ENCODE results near the gene OCA2.
"Not testable (repeated sequence)": the region's sequence is repeated elsewhere in the genome, so short reads cannot be mapped to it uniquely, and the experiment has no call there.

Gene OCA2

GRCh38 chr15:27768732-27769475, 330.2 kb downstream of the OCA2 start:
- CTCF ChIA-PET, result no interaction called here
- POLR2A ChIA-PET (ENCODE audit: low non-redundant PET), result no interaction called here
- DNase-seq (ENCODE audit: low spot score), result no peak
- TF ChIP-seq CTCF (conservative IDR thresholded peaks at IDR 0.05; ENCODE audit: low read depth), result no peak
- H3K27ac ChIP-seq, result no peak overlapping the region

GRCh38 chr15:27767918-27768640, 331.0 kb downstream of the OCA2 start:
- POLR2A ChIA-PET (ENCODE audit: low non-redundant PET), result no interaction called here
- no peak overlapping the region for H3K27ac ChIP-seq
- no peak for DNase-seq (ENCODE audit: low spot score)
- CTCF ChIA-PET, result no interaction called here
- no peak for TF ChIP-seq CTCF (conservative IDR thresholded peaks at IDR 0.05; ENCODE audit: low read depth)

GRCh38 chr15:27767430-27767829, 331.7 kb downstream of the OCA2 start:
- POLR2A ChIA-PET (ENCODE audit: low non-redundant PET); CTCF ChIA-PET; H3K27ac ChIP-seq; DNase-seq (ENCODE audit: low spot score): not testable (repeated sequence)

- H3K27ac ChIP-seq, result no peak overlapping the region
- no peak for DNase-seq (ENCODE audit: low spot score)
- no peak for TF ChIP-seq CTCF (conservative IDR thresholded peaks at IDR 0.05; ENCODE audit: low read depth)
- ChIA-PET POLR2A (ENCODE audit: low non-redundant PET) (no interaction called here), CTCF (no interaction called here)
Observed at GRCh38 chr15:27764339-27764738, 334.8 kb downstream of the OCA2 start.

- no peak for TF ChIP-seq CTCF (conservative IDR thresholded peaks at IDR 0.05; ENCODE audit: low read depth)
- no peak for DNase-seq (ENCODE audit: low spot score)
- POLR2A ChIA-PET (ENCODE audit: low non-redundant PET), result no interaction called here
Observed at GRCh38 chr15:27763514-27763913, 335.6 kb downstream of the OCA2 start.

GRCh38 chr15:27762471-27762870, 336.6 kb downstream of the OCA2 start:
- no peak for DNase-seq (ENCODE audit: low spot score)
- H3K27ac ChIP-seq, result no peak overlapping the region
- POLR2A ChIA-PET (ENCODE audit: low non-redundant PET), result no interaction called here
- CTCF ChIA-PET, result no interaction called here
- TF ChIP-seq CTCF (conservative IDR thresholded peaks at IDR 0.05; ENCODE audit: low read depth), result no peak

More at GRCh38 chr15:27763514-27763913, 335.6 kb downstream of the OCA2 start:
- no peak overlapping the region for H3K27ac ChIP-seq
- CTCF ChIA-PET, result interaction anchor here (0.6 kb wide), 2 partner anchors 27 to 79 kb away, joined by 3 to 4 read pairs; no protein-coding TSS in a partner anchor

- H3K27ac ChIP-seq, result no peak overlapping the region
- no peak for TF ChIP-seq CTCF (conservative IDR thresholded peaks at IDR 0.05; ENCODE audit: low read depth)
- DNase-seq (ENCODE audit: low spot score), result no peak
- ChIA-PET CTCF (no interaction called here), POLR2A (ENCODE audit: low non-redundant PET) (no interaction called here)
Observed at GRCh38 chr15:27757052-27757451, 342.1 kb downstream of the OCA2 start.

Measured in RWPE1 (cell line).